Measurements from ENCODE around the gene U2SURP. TPM values are rescaled to one million over a fixed set of nuclear protein-coding genes. Genes with fewer than 3 reads are reported as not detected.

The U2SURP gene
- total and polyA plus RNA-seq, 2 donors: 79.7 to 107 TPM

DNA sequence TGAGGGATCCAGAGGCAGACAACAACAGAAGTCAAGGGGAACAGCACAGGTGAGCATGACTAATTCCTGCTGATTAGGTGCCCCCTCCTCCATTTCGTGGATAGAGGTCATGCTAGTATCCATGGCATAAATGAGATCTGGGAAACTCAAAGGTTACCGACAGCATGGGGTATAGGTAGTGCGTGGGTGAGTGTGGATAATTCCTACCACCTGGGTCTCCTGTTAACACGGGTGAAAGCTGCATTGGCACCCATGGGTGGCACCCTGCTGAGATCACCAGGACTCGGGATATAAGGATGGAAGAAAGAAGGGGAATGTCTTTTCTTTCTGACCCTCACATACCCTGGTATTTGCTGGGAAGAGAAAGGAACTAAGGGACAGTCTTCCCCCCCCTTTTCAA, 103.8 kb downstream of the U2SURP start:
- no peak for DNase-seq (ENCODE audit: low read depth in 6 of 9, low spot score in 9 of 9)
- no peak overlapping the region for H3K4me3 ChIP-seq (ENCODE audit: low read length in 2 of 2)
- no peaks in the 10 kb centered on the region for H3K4me1 ChIP-seq (ENCODE audit: control insufficient read depth in 2 of 2, insufficient read depth in 2 of 2, low read length in 2 of 2)
- H3K36me3 ChIP-seq (ENCODE audit: control insufficient read depth in 2 of 2, insufficient read depth in 2 of 2, low read length in 1 of 2): no peaks in the 10 kb centered on the region
- H3K27ac ChIP-seq (ENCODE audit: low read depth in 1 of 2, low read length in 1 of 2): no peak overlapping the region
- H3K9me3 ChIP-seq (ENCODE audit: control insufficient read depth in 2 of 2, insufficient read depth in 1 of 2, low read length in 1 of 2): peaks cover 0 to 12% of the 10 kb centered on the region in 2 donors
- H3K27me3 ChIP-seq (ENCODE audit: control insufficient read depth in 2 of 2, insufficient read depth in 1 of 2, low read length in 1 of 2): no peaks in the 10 kb centered on the region
- 96% methylated on average over 5 of the region's 5 CpGs for WGBS

DNA sequence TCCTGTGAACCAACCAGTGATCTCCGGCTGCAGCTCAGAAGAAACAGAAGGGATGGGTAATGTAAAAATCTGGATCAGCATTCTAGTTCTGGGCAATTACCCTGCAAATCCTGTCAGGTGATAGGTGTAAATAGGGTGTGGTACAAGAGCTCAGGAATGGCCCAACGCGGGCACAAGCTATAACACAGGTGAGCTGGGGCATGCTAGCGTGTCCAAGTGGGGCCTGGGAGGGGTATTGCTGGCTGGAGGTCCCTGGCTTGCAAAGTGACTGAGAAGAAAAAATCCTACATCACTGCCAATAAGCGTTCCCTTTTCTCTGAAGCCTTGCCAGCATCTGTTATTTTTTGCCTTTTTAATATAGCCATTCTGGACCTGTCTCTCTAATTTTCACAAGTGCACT, 108.5 kb downstream of the U2SURP start:
- no peak overlapping the region for H3K4me3 ChIP-seq (ENCODE audit: low read length in 2 of 2)
- no peak overlapping the region for H3K27ac ChIP-seq (ENCODE audit: low read depth in 1 of 2, low read length in 1 of 2)
- DNase-seq (ENCODE audit: low read depth in 6 of 9, low spot score in 9 of 9): no peak
- no peaks in the 10 kb centered on the region for H3K36me3 ChIP-seq (ENCODE audit: control insufficient read depth in 2 of 2, insufficient read depth in 2 of 2, low read length in 1 of 2)
- no peaks in the 10 kb centered on the region for H3K4me1 ChIP-seq (ENCODE audit: control insufficient read depth in 2 of 2, insufficient read depth in 2 of 2, low read length in 2 of 2)
- WGBS: 96% methylated on average over 5 of the region's 5 CpGs
- no peaks in the 10 kb centered on the region for H3K27me3 ChIP-seq (ENCODE audit: control insufficient read depth in 2 of 2, insufficient read depth in 1 of 2, low read length in 1 of 2)
- H3K9me3 ChIP-seq (ENCODE audit: control insufficient read depth in 2 of 2, insufficient read depth in 1 of 2, low read length in 1 of 2): peaks cover 0 to 5% of the 10 kb centered on the region in 2 donors

Other genes starting within 250 kb of the U2SURP start
- 2.0 TPM for gene PCOLCE2, start 112.5 kb upstream of the U2SURP start, total RNA-seq
- gene PCOLCE2, start 112.5 kb upstream of the U2SURP start, polyA plus RNA-seq: 4.7 TPM
- 0.05 TPM for gene PAQR9, start 37.9 kb upstream of the U2SURP start, total RNA-seq
- 0.02 TPM for gene PAQR9, start 37.9 kb upstream of the U2SURP start, polyA plus RNA-seq
- gene CHST2, start 118.2 kb downstream of the U2SURP start, total RNA-seq: 15.6 TPM
- 16.5 TPM for gene CHST2, start 118.2 kb downstream of the U2SURP start, polyA plus RNA-seq

All from thymus (tissue), 11 donors.